Measurements from ENCODE around the gene ICAM5. TPM values are rescaled to one million over a fixed set of nuclear protein-coding genes. Genes with fewer than 3 reads are reported as not detected.

ICAM5 gene
- total RNA-seq, 1 experiment from 2014 or later: 2.0 TPM

GRCh38 chr19:10266706-10267105, 23.0 kb upstream of the ICAM5 start:
- Histone ChIP-seq H3K27me3 (ENCODE audit: low read length) (no peaks in the 10 kb centered on the region), H3K36me3 (ENCODE audit: low read depth, low read length) (no peaks in the 10 kb centered on the region), H4K20me1 (ENCODE audit: low read length) (no peaks in the 10 kb centered on the region), H3K4me1 (ENCODE audit: insufficient read depth, low read length) (peaks cover 22% of the 10 kb centered on the region), H2AFZ (ENCODE audit: low read length) (no peak overlapping the region), H3K9me2 (replicated peaks; ENCODE audit: low read length) (no peaks in the 10 kb centered on the region), H3K9ac (ENCODE audit: low read length) (no peak overlapping the region), H3K27ac (ENCODE audit: low read length) (no peak overlapping the region), H3K9me3 (ENCODE audit: low read length) (no peaks in the 10 kb centered on the region), H3F3A (ENCODE audit: low read length, unreplicated experiment) (no peaks in the 10 kb centered on the region), H3K4me2 (ENCODE audit: low read length) (no peak overlapping the region), H3K79me2 (ENCODE audit: low read length) (no peaks in the 10 kb centered on the region), H3K4me3 (ENCODE audit: low read length) (no peak overlapping the region)
- DNase-seq (no peak), ATAC-seq (no peak)
- TF ChIP-seq, protein P1, sequence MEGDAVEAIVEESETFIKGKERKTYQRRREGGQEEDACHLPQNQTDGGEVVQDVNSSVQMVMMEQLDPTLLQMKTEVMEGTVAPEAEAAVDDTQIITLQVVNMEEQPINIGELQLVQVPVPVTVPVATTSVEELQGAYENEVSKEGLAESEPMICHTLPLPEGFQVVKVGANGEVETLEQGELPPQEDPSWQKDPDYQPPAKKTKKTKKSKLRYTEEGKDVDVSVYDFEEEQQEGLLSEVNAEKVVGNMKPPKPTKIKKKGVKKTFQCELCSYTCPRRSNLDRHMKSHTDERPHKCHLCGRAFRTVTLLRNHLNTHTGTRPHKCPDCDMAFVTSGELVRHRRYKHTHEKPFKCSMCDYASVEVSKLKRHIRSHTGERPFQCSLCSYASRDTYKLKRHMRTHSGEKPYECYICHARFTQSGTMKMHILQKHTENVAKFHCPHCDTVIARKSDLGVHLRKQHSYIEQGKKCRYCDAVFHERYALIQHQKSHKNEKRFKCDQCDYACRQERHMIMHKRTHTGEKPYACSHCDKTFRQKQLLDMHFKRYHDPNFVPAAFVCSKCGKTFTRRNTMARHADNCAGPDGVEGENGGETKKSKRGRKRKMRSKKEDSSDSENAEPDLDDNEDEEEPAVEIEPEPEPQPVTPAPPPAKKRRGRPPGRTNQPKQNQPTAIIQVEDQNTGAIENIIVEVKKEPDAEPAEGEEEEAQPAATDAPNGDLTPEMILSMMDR (conservative IDR thresholded peaks at IDR 0.05; ENCODE audit: low read depth, low read length): no peak
- TF ChIP-seq EZH2 (IDR thresholded peaks at IDR 0.05; ENCODE audit: low read length, unreplicated experiment) (no peak), EZH2phosphoT487 (IDR thresholded peaks at IDR 0.05; ENCODE audit: borderline replicate concordance, low read length) (no peak)
- ChIA-PET POLR2A (ENCODE audit: unreplicated experiment) (interaction anchor here (0.7 kb wide), 1 partner anchor 548 kb away, joined by 3 read pairs; no protein-coding TSS in a partner anchor), CTCF (no interaction called here)
- BruUV-seq (replicated peaks): no TSS peak
- intact Hi-C loops (cut with micrococcal nuclease): no loop called here

DNA sequence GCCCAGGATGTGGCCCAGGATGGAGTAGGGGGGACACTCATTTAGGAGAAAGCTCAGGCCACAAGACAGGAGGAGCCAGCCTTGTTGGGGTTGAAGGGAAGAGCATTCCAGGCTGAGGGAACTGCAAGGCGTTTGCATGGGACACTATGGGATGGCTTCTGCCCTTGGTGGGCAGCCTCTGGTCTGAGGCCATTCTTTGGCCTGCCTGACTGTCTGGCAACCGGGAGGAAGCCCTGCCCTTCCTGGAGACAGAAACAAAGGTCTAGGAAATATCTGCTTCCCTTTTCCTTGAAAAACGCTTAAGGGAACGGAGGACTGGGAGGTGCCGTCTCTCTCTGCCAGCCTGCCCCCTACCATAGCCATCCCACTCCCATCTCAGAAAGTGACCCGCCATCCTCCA, 21.7 kb upstream of the ICAM5 start:
- Histone ChIP-seq H3F3A (ENCODE audit: low read length, unreplicated experiment) (no peaks in the 10 kb centered on the region), H3K4me1 (ENCODE audit: insufficient read depth, low read length) (peaks cover 23% of the 10 kb centered on the region), H3K4me2 (ENCODE audit: low read length) (no peak overlapping the region), H3K9me3 (ENCODE audit: low read length) (no peaks in the 10 kb centered on the region), H3K79me2 (ENCODE audit: low read length) (no peaks in the 10 kb centered on the region), H3K9me2 (replicated peaks; ENCODE audit: low read length) (no peaks in the 10 kb centered on the region), H3K36me3 (ENCODE audit: low read depth, low read length) (no peaks in the 10 kb centered on the region), H3K9ac (ENCODE audit: low read length) (no peak overlapping the region), H4K20me1 (ENCODE audit: low read length) (no peaks in the 10 kb centered on the region), H3K27me3 (ENCODE audit: low read length) (no peaks in the 10 kb centered on the region), H3K27ac (ENCODE audit: low read length) (no peak overlapping the region), H3K4me3 (ENCODE audit: low read length) (no peak overlapping the region), H2AFZ (ENCODE audit: low read length) (no peak overlapping the region)
- ChIA-PET CTCF (interaction anchor here (1.1 kb wide), 1 partner anchor 120 kb away, joined by 3 read pairs; no protein-coding TSS in a partner anchor), POLR2A (ENCODE audit: unreplicated experiment) (no interaction called here)
- no peak for DNase-seq
- TF ChIP-seq EZH2 (IDR thresholded peaks at IDR 0.05; ENCODE audit: low read length, unreplicated experiment) (no peak), EZH2phosphoT487 (IDR thresholded peaks at IDR 0.05; ENCODE audit: borderline replicate concordance, low read length) (no peak)
- TF ChIP-seq, protein P1 (conservative IDR thresholded peaks at IDR 0.05; ENCODE audit: low read depth, low read length): no peak
- no peak for ATAC-seq
- intact Hi-C loops (cut with micrococcal nuclease): no loop called here
- no TSS peak for BruUV-seq (replicated peaks)

Data from PC-3 (cell line).